Activated CD4-positive, alpha-beta T cell treated with anti-CD3 and anti-CD28 coated beads for 4 hours (primary cell): ENCODE results near the gene ZKSCAN3.
"Not testable (repeated sequence)": the region's sequence is repeated elsewhere in the genome, so short reads cannot be mapped to it uniquely, and the experiment has no call there.

Experiments used
- DNase-seq, 2 donors: peaks; one replicate each; pipeline ENCODE4 v3.0.0-alpha.2; 2020

Gene ZKSCAN3

DNA sequence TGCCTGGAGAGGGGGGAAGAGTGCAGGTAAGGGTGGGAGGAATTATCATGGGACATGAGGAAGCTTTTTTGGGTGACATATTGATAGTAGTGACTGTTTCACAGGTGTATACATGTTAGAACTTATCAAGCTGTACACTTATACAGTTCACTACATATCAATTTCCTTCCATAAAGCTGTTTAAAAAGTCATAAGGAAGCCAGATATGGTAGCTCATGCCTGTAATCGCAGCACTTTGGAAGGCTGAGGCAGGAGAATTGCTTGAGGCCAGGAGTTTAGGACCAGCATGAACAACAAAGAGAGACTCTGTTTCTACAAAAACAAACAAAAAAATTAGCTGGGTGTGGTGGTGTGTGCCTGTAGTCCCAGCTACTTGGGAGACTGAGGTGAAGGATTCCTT lies 28.1 kb downstream of the ZKSCAN3 start:
- DNase-seq = no peak

DNA sequence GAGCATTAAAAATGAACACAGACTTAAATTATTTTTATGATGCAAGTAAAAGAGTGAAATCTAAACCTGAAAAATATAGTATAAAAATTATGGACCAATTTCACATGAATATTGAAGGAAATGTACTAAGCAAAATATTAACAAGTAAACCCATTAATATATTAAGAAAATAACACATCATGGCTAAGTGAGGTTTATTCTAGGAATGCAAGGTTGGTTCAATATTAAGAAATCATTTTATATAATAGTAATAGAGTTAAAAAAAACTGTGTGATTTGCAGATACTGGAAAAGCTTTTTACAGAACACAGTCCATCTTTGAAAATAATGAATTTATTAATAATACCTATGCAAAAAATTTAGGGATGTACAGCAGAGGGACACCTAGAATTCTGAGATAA lies 28.9 kb downstream of the ZKSCAN3 start:
- DNase-seq = no peak

DNA sequence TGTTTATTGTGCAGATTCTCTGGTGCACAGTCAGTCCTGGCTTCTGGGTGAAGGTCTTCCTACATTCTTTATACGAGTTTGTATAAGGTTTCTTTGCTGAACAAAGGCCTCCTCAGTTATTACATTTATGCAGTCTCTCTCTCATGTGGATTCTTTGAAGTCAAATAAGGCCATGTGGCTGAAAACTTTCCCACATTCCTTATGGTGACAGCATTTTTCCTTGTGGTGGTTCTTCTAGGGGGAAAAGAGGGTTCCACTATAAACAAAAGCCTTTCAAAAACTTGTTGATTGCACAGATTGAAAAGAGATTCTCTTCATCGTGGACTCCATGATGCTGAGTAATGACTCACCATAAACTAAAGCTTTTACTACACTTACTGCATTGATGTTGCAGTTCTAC lies 30.6 kb downstream of the ZKSCAN3 start:
- DNase-seq = no peak

DNA sequence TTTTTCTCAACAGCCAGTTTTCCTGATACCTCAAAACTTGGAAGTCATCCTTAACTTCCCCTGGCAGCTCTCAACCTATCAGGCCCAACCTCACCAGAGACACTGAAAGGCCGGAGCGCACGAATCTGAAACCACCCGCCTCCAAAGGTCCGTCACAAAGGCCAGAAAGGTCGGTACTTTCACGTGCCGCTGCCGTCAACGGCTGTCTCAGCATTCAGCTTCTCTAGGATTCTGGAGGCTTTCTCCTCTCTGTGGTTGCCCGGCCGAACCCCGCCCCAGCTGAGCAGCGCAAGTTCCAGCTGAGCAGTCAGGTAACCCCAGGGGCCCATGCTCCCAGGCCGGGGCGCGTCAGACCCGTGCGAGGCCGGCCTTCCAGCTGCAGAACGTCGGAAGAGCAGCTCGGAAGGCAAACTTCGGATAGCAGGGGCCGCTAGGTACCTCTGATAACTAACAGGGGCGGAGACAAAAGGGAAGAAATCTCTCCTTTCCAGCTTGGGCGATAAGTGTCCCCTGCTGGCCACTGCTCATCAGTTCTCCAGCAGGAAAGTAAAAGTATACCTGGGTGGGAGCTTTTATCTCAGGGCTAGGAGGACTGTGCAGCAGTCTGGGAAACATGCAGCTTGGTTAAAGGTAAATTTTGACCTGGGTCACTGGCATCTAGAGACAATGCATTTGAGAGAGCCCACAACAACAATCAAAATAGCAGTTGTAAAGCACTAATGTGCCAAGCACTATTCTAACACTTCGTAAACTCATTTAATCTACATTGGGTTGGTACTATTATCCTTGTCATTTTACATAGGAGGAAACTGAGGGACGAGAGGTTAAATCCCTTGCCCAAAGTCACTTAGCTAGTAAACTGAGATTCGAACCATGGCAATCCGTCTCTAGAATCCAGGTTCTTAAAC lies 33.7 kb downstream of the ZKSCAN3 start:
- peak; percentile 2 to 22 for DNase-seq

DNA sequence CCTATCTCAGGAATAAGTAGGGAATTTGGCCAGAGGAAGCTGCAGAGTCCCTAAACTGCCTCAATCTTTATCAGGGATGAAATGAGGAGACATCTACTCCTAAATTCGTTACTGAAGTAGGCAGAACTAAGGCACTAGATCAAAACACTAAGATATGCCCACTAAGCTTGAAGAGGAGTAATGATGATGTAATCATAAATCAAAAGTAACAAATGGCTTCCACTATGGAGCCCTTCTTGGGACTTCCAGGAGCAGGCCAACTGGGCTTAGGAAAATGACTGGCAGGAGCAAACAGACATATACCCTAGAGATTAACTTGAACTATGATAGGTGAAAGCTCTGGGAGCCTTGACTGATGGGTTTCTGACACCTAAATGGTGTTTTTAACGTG lies 34.4 kb downstream of the ZKSCAN3 start:
- no peak for DNase-seq

DNA sequence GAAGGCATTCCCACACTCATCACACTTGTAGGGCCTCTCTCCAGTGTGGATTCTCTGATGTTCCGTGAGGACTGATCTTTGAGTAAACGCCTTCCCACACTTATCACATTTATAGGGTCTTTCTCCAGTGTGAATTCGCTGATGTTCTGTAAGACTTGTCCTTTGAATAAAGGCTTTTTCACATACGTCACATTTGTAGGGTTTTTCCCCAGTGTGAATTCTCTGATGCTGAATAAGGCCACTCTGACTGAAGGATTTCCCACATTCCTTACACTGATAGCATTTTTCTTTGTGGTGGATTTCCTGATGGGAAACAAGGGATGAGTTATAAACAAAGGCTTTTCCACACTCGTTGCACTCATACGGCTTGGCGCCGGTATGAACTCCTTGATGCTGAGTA lies 40.9 kb downstream of the ZKSCAN3 start:
- no peak for DNase-seq

DNA sequence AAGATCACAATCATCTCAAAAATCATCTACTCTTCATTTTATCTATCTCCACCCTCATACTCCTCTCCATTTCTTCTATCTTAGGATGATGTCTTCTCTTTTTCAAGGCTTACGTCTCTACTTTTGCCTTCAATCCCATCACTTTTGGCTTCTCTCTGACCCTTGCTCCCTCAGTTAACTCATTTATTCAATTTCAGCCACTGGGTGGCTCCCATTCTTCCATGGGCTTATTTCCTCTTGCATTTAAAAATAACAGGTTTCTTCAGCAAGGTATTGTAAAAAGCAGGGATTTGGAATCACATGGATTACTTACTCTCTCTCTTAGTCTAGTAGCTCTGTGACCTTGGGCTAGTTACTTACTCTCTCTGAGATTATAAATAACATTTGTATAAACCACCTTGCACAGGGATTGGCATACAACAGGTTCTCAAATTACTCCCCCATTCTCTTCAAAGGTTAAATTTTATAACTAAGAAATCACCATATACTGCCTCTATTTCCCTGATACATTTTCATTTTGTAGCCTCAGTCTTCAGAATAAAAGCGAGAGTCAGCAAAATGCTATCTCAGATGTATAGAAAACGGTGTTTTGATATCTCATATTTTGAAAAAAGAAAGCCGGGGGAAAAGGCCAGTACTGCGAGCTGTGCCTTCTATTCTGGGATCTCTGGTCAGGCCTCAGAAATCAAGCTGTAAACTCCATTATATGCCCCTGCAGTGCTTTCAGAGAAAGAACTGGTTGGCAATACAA lies 44.3 kb downstream of the ZKSCAN3 start:
- DNase-seq = no peak

DNA sequence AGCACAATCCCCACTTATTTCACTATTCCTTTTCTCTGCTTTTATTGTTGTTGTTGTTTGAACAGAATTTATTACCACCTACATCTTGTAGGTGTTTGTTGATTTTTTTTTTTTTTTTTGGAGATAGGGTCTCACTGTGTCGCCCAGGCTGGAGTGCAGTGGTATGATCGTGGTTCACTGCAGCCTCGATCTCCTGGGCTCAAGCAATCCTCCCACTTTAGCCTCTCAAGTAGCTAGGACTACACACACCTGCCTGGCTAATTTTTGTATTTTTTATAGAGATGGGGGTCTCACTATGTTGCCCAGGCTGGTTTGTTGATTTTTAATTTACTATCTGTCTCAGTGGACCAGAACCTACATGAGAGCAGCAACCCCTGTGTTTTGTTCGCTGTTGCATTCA lies 46.2 kb downstream of the ZKSCAN3 start:
- DNase-seq = no peak

DNA sequence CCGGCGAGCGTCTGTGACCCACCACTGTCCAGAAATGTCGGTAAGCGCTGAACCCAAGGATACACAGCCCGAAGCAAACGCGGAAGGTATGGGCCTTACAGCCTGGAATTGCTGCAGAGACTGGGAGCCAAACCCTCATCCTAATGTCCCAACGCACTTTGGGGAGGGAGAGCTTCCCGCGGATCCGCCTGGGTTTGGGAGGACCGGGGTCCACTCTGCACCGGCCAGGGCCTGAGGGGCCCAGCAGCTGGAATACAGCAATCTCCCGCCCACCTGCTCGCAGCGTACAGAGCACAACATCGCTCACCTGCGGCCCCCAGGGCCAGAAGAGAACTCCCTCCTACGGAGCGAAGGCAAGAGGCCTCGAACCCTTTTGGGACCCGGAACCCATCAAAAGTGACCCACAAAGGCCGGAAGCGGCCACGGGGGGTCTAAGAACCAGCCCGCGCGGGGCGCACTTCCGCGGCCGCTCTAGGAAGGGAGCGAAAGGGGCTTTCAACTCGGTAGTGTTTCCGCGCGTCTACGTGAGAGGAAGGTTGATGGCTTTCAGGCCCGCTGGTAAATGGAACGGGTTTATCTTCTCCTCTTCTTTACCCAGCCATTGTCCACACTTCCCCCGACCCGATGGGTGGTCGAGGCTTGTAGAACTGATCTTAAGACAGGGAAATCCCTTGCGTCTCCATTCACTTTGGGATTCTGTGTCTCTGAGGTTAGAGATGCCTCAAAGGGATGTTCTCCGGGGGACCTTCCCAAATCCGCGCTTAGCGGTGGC lies 49.8 kb downstream of the ZKSCAN3 start, which contains the start of gene ZSCAN12:
TSS of gene ZSCAN12 (minus strand) at position 398 of the 772 bp plus-strand sequence. CDS start 1,342 bp downstream, outside the sequence.
- DNase-seq = peak; percentile 77 to 79

DNA sequence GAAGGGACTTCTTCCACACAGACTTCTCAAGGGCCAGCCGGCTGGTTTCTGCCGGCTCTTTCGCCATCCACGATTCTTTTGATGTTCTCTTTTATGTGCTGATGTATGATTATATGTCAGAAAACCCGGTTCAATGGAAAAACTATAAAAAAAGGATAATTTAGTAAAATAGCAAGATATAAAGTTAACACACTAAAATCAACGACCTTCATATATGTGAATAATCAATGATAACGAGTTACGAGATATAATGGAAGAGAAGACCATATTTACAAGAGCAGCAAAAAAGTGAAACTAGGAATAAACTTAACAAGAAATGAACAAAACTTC lies 50.3 kb downstream of the ZKSCAN3 start:
- no peak for DNase-seq

DNA sequence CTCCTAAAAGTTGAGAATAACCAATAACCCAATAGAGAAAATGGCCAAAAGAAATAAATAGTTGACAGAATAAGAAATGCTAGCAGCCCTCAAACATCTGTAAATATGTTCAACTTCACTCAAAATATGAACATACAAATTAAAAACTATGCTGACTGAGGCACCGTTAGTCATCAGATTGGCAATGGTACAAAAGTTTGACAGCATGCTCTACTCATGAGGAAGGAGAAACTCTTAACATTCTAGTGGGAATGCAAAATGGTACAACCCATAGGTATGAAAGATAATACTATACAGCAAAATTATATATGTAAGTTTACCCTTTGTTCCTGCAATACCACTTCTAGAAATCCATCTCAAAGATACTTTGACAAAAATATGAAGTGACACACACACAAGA lies 51.4 kb downstream of the ZKSCAN3 start:
- no peak for DNase-seq

DNA sequence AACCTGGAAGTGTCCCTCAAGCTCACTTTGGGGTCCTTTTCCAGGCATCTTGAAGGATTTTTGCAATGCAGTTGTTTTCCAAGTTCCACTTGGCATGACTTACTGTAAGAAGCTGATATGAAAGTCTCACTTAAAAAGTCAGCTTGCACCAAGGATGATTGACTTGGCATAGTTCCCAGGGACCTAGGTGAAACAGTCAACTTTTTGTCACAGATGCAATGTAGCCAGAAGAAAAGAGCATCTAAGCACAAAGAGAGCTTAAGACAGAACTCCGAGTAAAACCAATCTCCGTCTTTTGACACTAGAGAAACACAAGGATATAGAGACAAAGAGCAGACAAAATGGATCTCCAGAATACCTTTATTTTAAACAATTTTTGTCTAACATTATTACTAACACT lies 52.5 kb downstream of the ZKSCAN3 start:
- no peak for DNase-seq

DNA sequence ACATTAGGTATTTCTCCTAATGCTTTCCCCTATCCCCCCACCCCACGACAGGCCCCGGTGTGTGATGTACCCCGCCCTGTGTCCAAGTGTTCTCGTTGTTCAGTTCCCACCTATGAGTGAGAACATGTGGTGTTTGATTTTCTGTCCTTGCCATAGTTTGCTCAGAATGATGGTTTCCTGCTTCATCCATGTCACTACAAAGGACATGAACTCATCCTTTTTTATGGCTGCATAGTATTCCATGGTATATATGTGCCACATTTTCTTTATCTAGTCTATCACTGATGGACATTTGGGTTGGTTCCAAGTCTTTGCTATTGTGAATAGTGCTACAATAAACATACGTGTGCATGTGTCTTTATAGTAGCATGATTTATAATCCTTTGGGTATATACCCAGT lies 54.2 kb downstream of the ZKSCAN3 start:
- DNase-seq = not testable (repeated sequence)

DNA sequence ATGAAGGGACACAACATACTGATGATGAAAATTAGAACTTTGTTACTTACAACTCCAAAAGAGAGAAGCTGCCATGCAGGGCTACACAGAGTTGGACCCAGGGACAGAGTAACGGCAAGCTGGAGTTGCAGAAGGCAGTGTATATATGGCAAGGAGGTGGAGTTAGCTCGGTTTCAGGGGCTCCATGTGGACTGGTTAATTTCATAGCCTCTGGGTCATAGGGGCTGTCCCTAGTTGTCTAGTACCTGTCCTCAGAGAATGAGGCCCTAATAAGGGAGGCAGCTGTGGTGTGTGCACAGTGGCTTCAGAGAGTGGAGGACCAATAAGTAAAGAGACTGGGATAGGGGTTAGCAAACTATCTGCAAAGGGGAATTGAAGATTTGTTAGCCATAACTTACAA lies 57.7 kb downstream of the ZKSCAN3 start:
- DNase-seq = no peak

DNA sequence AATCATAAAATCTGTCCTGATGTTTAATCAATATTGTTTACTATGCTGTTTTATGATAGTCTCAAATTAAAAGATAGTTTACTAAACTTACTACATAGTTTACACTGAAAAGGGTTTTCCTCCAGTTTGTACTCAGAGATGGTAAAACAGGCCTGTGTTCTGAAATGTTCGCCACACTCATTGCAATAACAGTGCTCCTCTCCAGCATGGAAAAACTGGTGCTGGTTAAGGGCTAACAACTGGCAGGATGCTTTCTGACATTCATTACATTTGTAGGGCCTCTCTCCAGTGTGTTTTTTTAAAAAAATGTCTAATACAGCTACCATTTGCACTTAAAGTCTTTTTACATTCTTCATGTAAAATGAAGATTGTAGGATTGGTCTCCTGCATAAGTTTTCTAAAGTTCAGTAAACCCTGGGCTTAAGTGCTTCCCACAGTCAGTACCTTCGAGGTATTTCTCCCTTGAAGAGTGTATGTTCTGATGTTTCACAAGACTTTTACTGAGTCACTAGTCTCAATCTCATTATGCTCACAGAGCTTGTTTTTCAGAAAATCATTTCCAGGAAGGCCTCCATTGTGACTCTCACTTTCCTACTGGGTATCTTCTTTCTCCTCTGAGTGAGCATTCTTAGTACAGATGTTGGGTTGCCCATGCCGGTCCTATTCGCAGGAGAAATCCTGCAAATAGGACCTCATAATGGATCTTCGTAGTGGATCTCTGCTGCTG lies 58.5 kb downstream of the ZKSCAN3 start:
- no peak for DNase-seq

DNA sequence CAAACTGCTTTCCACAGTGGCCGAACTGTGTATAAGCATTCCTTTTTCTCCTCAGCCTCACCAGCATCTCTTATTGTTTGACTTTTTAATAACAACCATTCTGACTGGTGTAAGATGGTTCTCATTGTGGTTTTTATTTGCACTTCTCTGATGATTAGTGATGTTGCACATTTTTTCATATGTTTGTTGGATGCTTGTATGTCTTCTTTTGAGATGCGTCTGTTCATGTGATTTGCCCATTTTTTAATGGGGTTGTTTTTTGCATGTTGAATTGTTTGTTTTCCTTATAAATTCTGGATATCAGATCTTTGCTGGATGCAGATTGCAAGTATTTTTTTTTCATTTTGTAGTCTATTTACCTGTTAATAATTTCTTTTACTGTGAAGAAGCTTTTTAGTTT lies 61.0 kb downstream of the ZKSCAN3 start:
- DNase-seq = no peak

DNA sequence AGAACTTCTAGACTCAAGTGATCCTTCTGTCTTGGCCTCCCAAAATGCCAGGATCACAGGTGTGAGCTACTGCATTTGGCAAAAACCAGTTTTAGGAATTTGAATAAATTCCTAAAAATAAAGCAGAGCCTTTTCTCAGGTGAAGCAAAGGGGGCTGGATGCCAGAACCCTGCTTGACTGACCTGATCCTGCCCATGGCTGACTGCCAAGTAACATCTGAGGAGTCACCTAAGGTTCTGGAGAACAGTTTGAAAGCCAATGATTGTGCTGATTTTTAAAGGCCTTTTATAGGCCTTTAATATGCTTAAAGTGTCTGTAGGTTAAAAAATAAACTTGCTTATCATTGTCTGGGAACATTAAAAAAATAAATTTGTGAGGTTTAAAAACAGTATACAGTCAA lies 63.9 kb downstream of the ZKSCAN3 start:
- no peak for DNase-seq
